ENCODE measurements around the gene ROBO1. TPM values are rescaled to one million over a fixed set of nuclear protein-coding genes. Genes with fewer than 3 reads are reported as not detected.

ROBO1 gene
- total and polyA plus RNA-seq, 2 of the 13 experiments (the other 11 are each of a cell fraction or from before 2014, with no cell fraction given), result 52.2 to 71.0 TPM

DNA sequence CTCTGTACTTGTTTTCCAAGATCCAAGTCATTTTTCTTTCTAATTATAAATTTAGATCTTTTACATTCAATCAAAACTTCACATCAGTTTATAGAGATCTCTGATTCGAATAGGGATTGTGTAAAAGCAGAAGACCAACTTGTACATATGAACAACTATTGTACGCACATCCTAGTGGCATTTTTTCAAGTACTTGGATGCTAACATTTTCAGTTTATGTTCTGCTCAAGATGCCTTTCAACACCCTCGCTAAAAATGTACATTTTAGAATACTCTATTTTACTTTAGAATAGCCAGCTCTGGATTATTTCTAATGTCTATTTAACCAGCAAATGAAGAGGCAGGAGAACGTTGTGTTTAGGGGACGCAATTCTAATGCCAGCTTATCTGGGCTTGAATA lies 340.7 kb downstream of the ROBO1 start:
- no peaks in the 10 kb centered on the region for H3K79me2 ChIP-seq (ENCODE audit: insufficient read depth, low read length)
- intact Hi-C loops (cut with micrococcal nuclease; ENCODE audit: unreplicated experiment), result no loop called here
- H3K9me3 ChIP-seq (ENCODE audit: low read length), result no peaks in the 10 kb centered on the region
- H3K9ac ChIP-seq (ENCODE audit: insufficient read depth, low read depth, low read length), result no peak overlapping the region
- H2AFZ ChIP-seq (ENCODE audit: low read length), result no peak overlapping the region
- no peak overlapping the region for H3K4me3 ChIP-seq (replicated peaks in 1 of 3; ENCODE audit: insufficient read depth in 1 of 3, low read depth in 2 of 3, low read length in 3 of 3)
- no peak for TF ChIP-seq CREB1 (IDR thresholded peaks at IDR 0.05)
- no peak for TF ChIP-seq CREB1 (CRISPR knock-in tag; IDR thresholded peaks at IDR 0.05)
- no peak for TF ChIP-seq TAF15 (IDR thresholded peaks at IDR 0.05; ENCODE audit: low read depth, low read length, poor library complexity, severe bottlenecking)
- TF ChIP-seq MED13 (CRISPR knock-in tag; IDR thresholded peaks at IDR 0.05), result no peak
- no peak for TF ChIP-seq ZNF652 (CRISPR knock-in tag; IDR thresholded peaks at IDR 0.05; ENCODE audit: borderline replicate concordance, low read depth)
- TF ChIP-seq ZNF547 (CRISPR knock-in tag; IDR thresholded peaks at IDR 0.05), result no peak
- no peak for TF ChIP-seq ZNF101 (CRISPR knock-in tag; IDR thresholded peaks at IDR 0.05; ENCODE audit: borderline replicate concordance, low read depth)
- no peak for TF ChIP-seq PTBP1 (IDR thresholded peaks at IDR 0.05; ENCODE audit: low read depth, low read length, poor library complexity, severe bottlenecking)
- no peak for TF ChIP-seq TEF (CRISPR knock-in tag; IDR thresholded peaks at IDR 0.05)
- no peak for TF ChIP-seq DNMT1 (CRISPR knock-in tag; IDR thresholded peaks at IDR 0.05)
- TF ChIP-seq ZNF331 (CRISPR knock-in tag; IDR thresholded peaks at IDR 0.05), result no peak
- no peak for TF ChIP-seq FOXP1 (IDR thresholded peaks at IDR 0.05)
- TF ChIP-seq FOXP1 (CRISPR knock-in tag; IDR thresholded peaks at IDR 0.05), result no peak
- TF ChIP-seq, protein P1, sequence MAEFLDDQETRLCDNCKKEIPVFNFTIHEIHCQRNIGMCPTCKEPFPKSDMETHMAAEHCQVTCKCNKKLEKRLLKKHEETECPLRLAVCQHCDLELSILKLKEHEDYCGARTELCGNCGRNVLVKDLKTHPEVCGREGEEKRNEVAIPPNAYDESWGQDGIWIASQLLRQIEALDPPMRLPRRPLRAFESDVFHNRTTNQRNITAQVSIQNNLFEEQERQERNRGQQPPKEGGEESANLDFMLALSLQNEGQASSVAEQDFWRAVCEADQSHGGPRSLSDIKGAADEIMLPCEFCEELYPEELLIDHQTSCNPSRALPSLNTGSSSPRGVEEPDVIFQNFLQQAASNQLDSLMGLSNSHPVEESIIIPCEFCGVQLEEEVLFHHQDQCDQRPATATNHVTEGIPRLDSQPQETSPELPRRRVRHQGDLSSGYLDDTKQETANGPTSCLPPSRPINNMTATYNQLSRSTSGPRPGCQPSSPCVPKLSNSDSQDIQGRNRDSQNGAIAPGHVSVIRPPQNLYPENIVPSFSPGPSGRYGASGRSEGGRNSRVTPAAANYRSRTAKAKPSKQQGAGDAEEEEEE (CRISPR knock-in tag; IDR thresholded peaks at IDR 0.05; ENCODE audit: borderline replicate concordance), result no peak
- no peak for TF ChIP-seq CCAR2 (optimal IDR thresholded peaks at IDR 0.05; ENCODE audit: low read depth, low read length)
- H3K27me3 ChIP-seq (ENCODE audit: control insufficient read depth in 1 of 2, insufficient read depth in 2 of 2, low read length in 2 of 2), result no peaks in the 10 kb centered on the region
- H3K36me3 ChIP-seq (replicated peaks in 1 of 2; ENCODE audit: control insufficient read depth in 1 of 2, insufficient read depth in 2 of 2, low read length in 2 of 2), result no peaks in the 10 kb centered on the region
- no peaks in the 10 kb centered on the region for H4K20me1 ChIP-seq (ENCODE audit: insufficient read depth, low read length)
- ATAC-seq (no peak), DNase-seq (ENCODE audit: low spot score) (no peak), FAIRE-seq (no peak)
- CTCF ChIA-PET (ENCODE audit: low intra/inter-chr PET ratio, low total read pairs), result no interaction called here
- WGBS (ENCODE audit: low lambda C conversion rate), result 1% methylated on average over 5 of the region's 5 CpGs
- H3K27ac ChIP-seq (ENCODE audit: extremely low read length, insufficient read depth, low read length), result no peak overlapping the region
- no TSS peak for BruUV-seq (replicated peaks)
- in situ Hi-C loops (cut with HindIII; ENCODE audit: extremely low pct_ligation_motif_present, low pct_unique_long_range_greater_than_20kb), result no loop called here
- H3K4me2 ChIP-seq (ENCODE audit: low read depth, low read length), result no peak overlapping the region
- H3K4me1 ChIP-seq (ENCODE audit: insufficient read depth, low read length), result no peaks in the 10 kb centered on the region
- POLR2A ChIA-PET, result no interaction called here
